Skeletal muscle tissue (tissue), 4 donors: ENCODE results near the gene DPP8. TPM values are rescaled to one million over a fixed set of nuclear protein-coding genes. Genes with fewer than 3 reads are reported as not detected.
"Not testable (repeated sequence)": the region's sequence is repeated elsewhere in the genome, so short reads cannot be mapped to it uniquely, and the experiment has no call there.

Source experiments
- H3K27ac ChIP-seq: one replicate; pipeline ENCODE4 v1.7.0; 2013; ENCODE audit warnings: mild to moderate bottlenecking, low read depth, low read length, inconsistent platforms
- H3K27me3 ChIP-seq, 3 donors: one replicate each; pipeline ENCODE4 v1.7.0; 2013; ENCODE audit warnings: low read length in 3 of 3; ENCODE audit not compliant: control insufficient read depth in 3 of 3, insufficient read depth in 3 of 3
- H3K36me3 ChIP-seq, 3 donors: one replicate each; pipeline ENCODE4 v1.7.0; 2013; ENCODE audit warnings: low read length in 3 of 3; ENCODE audit not compliant: control insufficient read depth in 3 of 3, insufficient read depth in 3 of 3
- H3K4me1 ChIP-seq, 3 donors: one replicate each; pipeline ENCODE4 v1.7.0; 2013; ENCODE audit warnings: low read length in 3 of 3, mild to moderate bottlenecking in 3 of 3; ENCODE audit not compliant: control insufficient read depth in 3 of 3, insufficient read depth in 3 of 3
- H3K4me3 ChIP-seq, 3 donors: one replicate each; pipeline ENCODE4 v1.7.0; 2013; ENCODE audit warnings: low read length in 3 of 3
- H3K9ac ChIP-seq, 3 donors: one replicate each; pipeline ENCODE4 v1.7.0; 2013; ENCODE audit warnings: low read length in 3 of 3, mild to moderate bottlenecking in 3 of 3, moderate library complexity in 2 of 3, low read depth in 1 of 3
- H3K9me3 ChIP-seq, 3 donors: one replicate each; pipeline ENCODE4 v1.7.0; 2013; ENCODE audit warnings: low read length in 3 of 3; ENCODE audit not compliant: control insufficient read depth in 3 of 3
- total RNA-seq: library from RNA; depleted of rRNA; stranded (reverse); fragments of >200 nt; gene quantifications from one replicate; pipeline ENCODE4 v1.2.3, GENCODE V29; 2014
- donor health status: Osteomylitis.

DPP8 gene
- total RNA-seq, 1 donor from 2014 or later, result 43.3 TPM

GRCh38 chr15:65484876-65485275, 32.6 kb downstream of the DPP8 start:
- H3K4me1 ChIP-seq, result no peaks in the 10 kb centered on the region
- no peaks in the 10 kb centered on the region for H3K27me3 ChIP-seq
- peaks cover 22 to 55% (median 26%) of the 10 kb centered on the region in 3 donors for H3K36me3 ChIP-seq
- H3K4me3 ChIP-seq, result no peak overlapping the region
- H3K9ac ChIP-seq, result no peak overlapping the region
- no peak overlapping the region for H3K27ac ChIP-seq
- H3K9me3 ChIP-seq, result no peaks in the 10 kb centered on the region

GRCh38 chr15:65476903-65477302, 40.6 kb downstream of the DPP8 start:
- Histone ChIP-seq H3K36me3 (peaks cover 20 to 51% (median 33%) of the 10 kb centered on the region in 3 donors), H3K27ac (no peak overlapping the region), H3K9ac (no peak overlapping the region), H3K4me1 (no peaks in the 10 kb centered on the region), H3K4me3 (no peak overlapping the region), H3K9me3 (no peaks in the 10 kb centered on the region), H3K27me3 (no peaks in the 10 kb centered on the region)

- Histone ChIP-seq H3K27me3 (no peaks in the 10 kb centered on the region), H3K36me3 (peaks cover 20 to 43% (median 36%) of the 10 kb centered on the region in 3 donors), H3K27ac (no peak overlapping the region), H3K4me3 (no peak overlapping the region), H3K9ac (no peak overlapping the region), H3K9me3 (no peaks in the 10 kb centered on the region), H3K4me1 (no peaks in the 10 kb centered on the region)
Observed at GRCh38 chr15:65470866-65471265, 46.6 kb downstream of the DPP8 start.

- no peak overlapping the region for H3K9ac ChIP-seq
- no peaks in the 10 kb centered on the region for H3K27me3 ChIP-seq
- no peak overlapping the region for H3K27ac ChIP-seq
- no peaks in the 10 kb centered on the region for H3K4me1 ChIP-seq
- no peak overlapping the region for H3K4me3 ChIP-seq
- peaks cover 24 to 48% (median 40%) of the 10 kb centered on the region in 3 donors for H3K36me3 ChIP-seq
- no peaks in the 10 kb centered on the region for H3K9me3 ChIP-seq
Observed at GRCh38 chr15:65468229-65468909, 49.1 kb downstream of the DPP8 start.

GRCh38 chr15:65466901-65467300, 50.6 kb downstream of the DPP8 start:
- H3K9ac ChIP-seq, result no peak overlapping the region
- H3K4me1 ChIP-seq, result no peaks in the 10 kb centered on the region
- no peak overlapping the region for H3K27ac ChIP-seq
- no peak overlapping the region for H3K4me3 ChIP-seq
- H3K36me3 ChIP-seq, result peaks cover 19 to 42% (median 38%) of the 10 kb centered on the region in 3 donors
- H3K27me3 ChIP-seq, result no peaks in the 10 kb centered on the region
- H3K9me3 ChIP-seq, result no peaks in the 10 kb centered on the region

GRCh38 chr15:65463096-65463495, 54.4 kb downstream of the DPP8 start:
- H3K9ac ChIP-seq, H3K27me3 ChIP-seq, H3K27ac ChIP-seq, H3K4me3 ChIP-seq, H3K9me3 ChIP-seq, H3K4me1 ChIP-seq: not testable (repeated sequence)
- H3K36me3 ChIP-seq, result peaks cover 18 to 61% (median 59%) of the 10 kb centered on the region in 3 donors

- Histone ChIP-seq H3K36me3 (peaks cover 11 to 61% (median 59%) of the 10 kb centered on the region in 3 donors), H3K9me3 (no peaks in the 10 kb centered on the region), H3K27ac (no peak overlapping the region), H3K4me1 (no peaks in the 10 kb centered on the region), H3K9ac (no peak overlapping the region), H3K4me3 (no peak overlapping the region), H3K27me3 (no peaks in the 10 kb centered on the region)
Observed at GRCh38 chr15:65460741-65461347, 56.6 kb downstream of the DPP8 start.

GRCh38 chr15:65455256-65455655, 62.2 kb downstream of the DPP8 start:
- Histone ChIP-seq H3K4me1 (peaks cover 7 to 15% (median 7%) of the 10 kb centered on the region in 3 donors), H3K36me3 (peaks cover 7 to 36% (median 35%) of the 10 kb centered on the region in 3 donors)
- H3K27me3 ChIP-seq, H3K27ac ChIP-seq, H3K9ac ChIP-seq, H3K4me3 ChIP-seq, H3K9me3 ChIP-seq: not testable (repeated sequence)

GRCh38 chr15:65451989-65452388, 65.5 kb downstream of the DPP8 start:
- Histone ChIP-seq H3K9me3 (no peaks in the 10 kb centered on the region), H3K27ac (peak overlapping the region; percentile 68), H3K36me3 (peaks cover 4 to 26% (median 15%) of the 10 kb centered on the region in 3 donors)

GRCh38 chr15:65450556-65450955, 66.9 kb downstream of the DPP8 start:
- H3K9ac ChIP-seq, result peak overlapping the region in 1 of 3 donors; percentile 53
- peak overlapping the region; percentile 2 for H3K27ac ChIP-seq
- H3K4me3 ChIP-seq, result no peak overlapping the region
- no peaks in the 10 kb centered on the region for H3K9me3 ChIP-seq
- H3K4me1 ChIP-seq, result peaks cover 7 to 15% (median 7%) of the 10 kb centered on the region in 3 donors
- H3K36me3 ChIP-seq, result peaks cover 6 to 19% (median 11%) of the 10 kb centered on the region in 3 donors
- no peaks in the 10 kb centered on the region for H3K27me3 ChIP-seq

More at GRCh38 chr15:65451989-65452388, 65.5 kb downstream of the DPP8 start:
- peak overlapping the region in 1 of 3 donors; percentile 17 for H3K4me3 ChIP-seq
- H3K4me1 ChIP-seq, result peaks cover 7 to 15% (median 7%) of the 10 kb centered on the region in 3 donors
- H3K9ac ChIP-seq, result peak overlapping the region in 2 of 3 donors; percentile 11 to 25
- H3K27me3 ChIP-seq, result no peaks in the 10 kb centered on the region
